ENCODE data around the gene KCNB1.

Gene KCNB1

DNA sequence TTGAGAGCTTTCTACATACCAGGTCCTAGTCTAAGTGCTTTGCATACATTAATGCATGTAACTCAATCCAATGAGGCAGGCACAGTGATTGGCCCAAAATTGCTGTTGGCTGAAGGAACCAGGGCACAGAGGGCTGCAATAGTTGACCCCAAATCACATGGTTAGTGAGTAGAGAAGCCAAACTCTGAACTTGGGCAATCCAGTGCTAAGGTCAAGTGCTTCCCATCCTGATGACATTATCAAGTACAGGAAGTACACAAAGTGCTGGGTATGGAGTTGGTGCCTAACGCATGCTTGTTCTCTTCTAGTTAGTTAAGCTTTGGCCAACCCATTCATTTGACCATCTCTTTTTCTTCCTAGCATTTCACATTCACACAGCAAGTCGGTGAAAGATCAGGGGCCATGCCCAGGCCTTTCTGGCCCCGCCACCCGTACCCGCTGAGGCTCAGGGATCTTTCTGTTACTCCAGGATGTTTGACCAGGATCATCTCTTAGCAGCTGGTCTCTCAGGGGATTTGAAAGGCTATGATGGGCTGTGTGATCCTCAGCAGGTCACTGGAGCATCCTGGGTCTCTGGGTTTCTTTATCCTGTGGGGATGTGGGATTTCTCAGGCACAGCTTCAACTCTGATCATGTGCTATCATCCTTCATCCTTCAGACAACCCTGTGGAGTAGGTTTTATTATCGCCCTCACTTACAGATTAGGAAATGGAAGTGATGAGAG, 7.0 kb downstream of the KCNB1 start:
- H3K4me3 ChIP-seq (replicated peaks; ENCODE audit: low read depth, low read length), result no peak overlapping the region
- no peak for DNase-seq (ENCODE audit: low read depth)
- TF ChIP-seq, protein P1, sequence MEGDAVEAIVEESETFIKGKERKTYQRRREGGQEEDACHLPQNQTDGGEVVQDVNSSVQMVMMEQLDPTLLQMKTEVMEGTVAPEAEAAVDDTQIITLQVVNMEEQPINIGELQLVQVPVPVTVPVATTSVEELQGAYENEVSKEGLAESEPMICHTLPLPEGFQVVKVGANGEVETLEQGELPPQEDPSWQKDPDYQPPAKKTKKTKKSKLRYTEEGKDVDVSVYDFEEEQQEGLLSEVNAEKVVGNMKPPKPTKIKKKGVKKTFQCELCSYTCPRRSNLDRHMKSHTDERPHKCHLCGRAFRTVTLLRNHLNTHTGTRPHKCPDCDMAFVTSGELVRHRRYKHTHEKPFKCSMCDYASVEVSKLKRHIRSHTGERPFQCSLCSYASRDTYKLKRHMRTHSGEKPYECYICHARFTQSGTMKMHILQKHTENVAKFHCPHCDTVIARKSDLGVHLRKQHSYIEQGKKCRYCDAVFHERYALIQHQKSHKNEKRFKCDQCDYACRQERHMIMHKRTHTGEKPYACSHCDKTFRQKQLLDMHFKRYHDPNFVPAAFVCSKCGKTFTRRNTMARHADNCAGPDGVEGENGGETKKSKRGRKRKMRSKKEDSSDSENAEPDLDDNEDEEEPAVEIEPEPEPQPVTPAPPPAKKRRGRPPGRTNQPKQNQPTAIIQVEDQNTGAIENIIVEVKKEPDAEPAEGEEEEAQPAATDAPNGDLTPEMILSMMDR (IDR thresholded peaks at IDR 0.05; ENCODE audit: low read length, missing control alignments), result no peak

DNA sequence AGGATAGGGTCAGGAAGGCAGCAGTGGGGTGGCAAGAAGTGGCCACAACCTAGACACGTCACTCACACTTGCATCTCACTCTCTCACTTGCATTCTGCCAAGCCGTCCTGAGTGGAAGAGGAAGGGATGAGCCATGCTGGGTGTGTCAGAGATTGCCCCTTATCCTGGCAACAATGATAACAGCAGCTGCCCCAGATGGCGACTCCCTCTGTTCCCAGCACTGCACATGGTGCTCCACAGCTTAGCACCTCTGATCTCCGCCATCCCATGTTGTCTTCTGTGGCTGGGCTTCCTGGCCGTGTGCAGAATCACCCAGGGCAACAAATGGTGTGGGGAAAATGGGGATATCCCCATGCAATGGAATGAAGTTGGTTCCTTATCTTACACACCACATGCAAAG, 11.1 kb downstream of the KCNB1 start:
- no peak for DNase-seq (ENCODE audit: low read depth)
- TF ChIP-seq, protein P1 (IDR thresholded peaks at IDR 0.05; ENCODE audit: low read length, missing control alignments), result no peak
- H3K4me3 ChIP-seq (replicated peaks; ENCODE audit: low read depth, low read length), result no peak overlapping the region

DNA sequence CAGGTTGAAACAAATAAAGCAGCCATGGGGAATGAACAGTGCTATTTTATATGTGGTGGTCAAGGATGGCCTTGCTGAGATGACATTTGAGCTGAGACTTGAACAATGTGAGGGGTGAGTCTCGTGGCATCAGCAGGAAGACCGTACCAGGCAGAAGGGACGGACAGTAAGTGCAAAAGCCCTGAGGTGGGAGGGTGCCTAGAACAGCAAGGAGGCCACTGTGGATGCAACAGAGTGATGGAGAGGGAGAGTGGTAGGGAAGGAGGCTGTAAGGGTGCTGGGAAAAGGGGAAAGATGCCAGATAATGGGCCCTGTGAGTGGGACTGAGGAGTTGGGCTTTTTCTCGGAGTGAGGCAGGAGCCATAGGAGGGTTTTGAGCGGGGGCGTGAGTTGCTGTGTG, 11.5 kb downstream of the KCNB1 start:
- no peak for DNase-seq (ENCODE audit: low read depth)
- no peak overlapping the region for H3K4me3 ChIP-seq (replicated peaks; ENCODE audit: low read depth, low read length)
- TF ChIP-seq, protein P1 (IDR thresholded peaks at IDR 0.05; ENCODE audit: low read length, missing control alignments), result no peak

DNA sequence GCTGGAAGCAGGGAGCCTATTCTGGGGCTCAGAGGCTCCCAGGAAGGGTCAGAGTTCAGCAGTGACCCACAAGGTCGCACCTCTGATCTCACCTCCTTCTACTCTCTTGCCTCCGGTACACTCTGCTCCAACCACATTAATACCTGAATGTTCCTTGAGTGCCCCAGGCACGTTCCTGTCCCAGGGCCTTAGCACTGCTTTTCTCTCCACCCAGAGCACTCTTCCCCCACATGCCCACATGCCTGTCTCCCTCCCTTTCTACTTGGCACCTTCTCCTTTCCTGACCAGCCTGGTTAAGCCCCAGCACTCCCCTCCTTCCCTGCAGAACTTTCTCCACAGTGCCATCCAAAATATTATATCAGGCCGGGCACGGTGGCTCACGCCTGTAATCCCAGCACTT, 13.4 kb downstream of the KCNB1 start:
- DNase-seq (ENCODE audit: low read depth), result no peak
- TF ChIP-seq, protein P1 (IDR thresholded peaks at IDR 0.05; ENCODE audit: low read length, missing control alignments), result no peak
- no peak overlapping the region for H3K4me3 ChIP-seq (replicated peaks; ENCODE audit: low read depth, low read length)

DNA sequence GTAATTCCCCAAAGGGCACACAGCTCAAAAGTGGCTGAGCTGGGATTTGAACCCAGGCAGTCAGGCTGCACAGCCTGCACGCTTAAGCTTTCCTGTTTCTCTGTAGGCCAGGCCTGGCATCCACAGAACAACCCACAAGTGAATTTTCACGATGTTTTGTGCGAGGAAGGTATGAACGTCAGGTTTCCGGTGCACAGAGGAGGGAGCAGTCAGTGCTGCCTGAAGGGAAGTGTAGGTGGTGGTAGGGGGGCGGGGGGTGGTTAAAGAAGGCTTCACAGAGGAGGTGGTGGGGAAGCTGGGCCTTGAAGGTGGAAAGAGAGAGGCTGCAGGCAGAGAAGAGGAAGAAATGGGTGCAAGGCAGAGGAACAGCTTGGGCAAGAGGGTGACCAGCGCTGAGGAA, 14.1 kb downstream of the KCNB1 start:
- TF ChIP-seq, protein P1 (IDR thresholded peaks at IDR 0.05; ENCODE audit: low read length, missing control alignments), result no peak
- no peak for DNase-seq (ENCODE audit: low read depth)
- H3K4me3 ChIP-seq (replicated peaks; ENCODE audit: low read depth, low read length), result no peak overlapping the region

DNA sequence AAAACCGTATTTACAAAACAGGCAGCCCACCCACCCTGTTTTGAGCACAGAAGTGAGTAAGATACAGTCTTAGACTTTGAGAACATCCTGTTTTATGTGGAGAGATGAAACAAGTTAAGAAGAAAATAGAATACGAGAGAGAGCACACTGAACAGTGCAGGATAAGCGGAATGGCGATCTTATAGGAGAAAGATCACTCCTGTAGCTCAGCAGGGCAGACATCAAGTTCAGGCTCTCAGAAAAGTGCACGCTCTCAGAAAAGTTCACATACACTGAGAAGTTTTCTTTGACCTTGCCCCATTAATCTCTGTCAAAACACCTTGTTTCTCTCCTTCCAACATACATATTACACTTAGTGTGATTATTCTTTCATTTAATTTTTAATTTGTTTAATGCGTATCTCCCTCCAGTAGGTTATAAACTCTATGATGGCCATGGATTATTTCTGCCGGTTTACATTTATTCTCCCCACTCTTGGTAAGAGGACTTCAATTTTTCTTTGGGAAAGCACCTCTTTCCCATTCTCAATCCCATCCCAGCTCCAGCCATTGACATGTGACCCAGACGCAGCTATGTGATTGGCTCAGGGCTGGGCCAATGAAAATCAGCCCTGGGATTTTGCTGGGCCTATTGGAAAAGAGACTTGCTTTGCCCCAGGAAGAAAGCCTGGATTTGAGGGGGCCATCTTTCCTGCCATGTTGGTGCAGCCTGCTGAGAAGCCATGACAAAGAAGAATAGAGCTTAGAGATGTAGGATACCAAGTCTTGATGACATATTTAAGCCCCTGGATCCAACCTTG, 16.2 kb downstream of the KCNB1 start:
- DNase-seq (ENCODE audit: low read depth), result no peak
- no peak overlapping the region for H3K4me3 ChIP-seq (replicated peaks; ENCODE audit: low read depth, low read length)
- TF ChIP-seq, protein P1 (IDR thresholded peaks at IDR 0.05; ENCODE audit: low read length, missing control alignments), result no peak

All from fibroblast of pulmonary artery (primary cell).